AG04450 (cell line): ENCODE results near the gene RCAN2. TPM values are rescaled to one million over a fixed set of nuclear protein-coding genes. Genes with fewer than 3 reads are reported as not detected.

Experiments
- CTCF ChIA-PET: fragments of 300-600, 350-600 bp; formaldehyde crosslinking; extraction: SDS; loops from one replicate; lab custom pipeline; 2022; ENCODE audit warnings: antibody characterized with exemption, inconsistent platforms; lab: Charles Lee
- POLR2A ChIA-PET: fragments of 350-600 bp; formaldehyde crosslinking; extraction: SDS; loops from one replicate; lab custom pipeline; 2021; ENCODE audit warnings: antibody characterized with exemption, inconsistent platforms; lab: Yijun Ruan, JAX
- DNase-seq: peaks from one replicate; pipeline ENCODE4 v3.0.0-alpha.2; 2011; ENCODE audit warnings: low read depth, low spot score
- H3K27ac ChIP-seq: one replicate; pipeline ENCODE4 v1.5.1; 2012; ENCODE audit warnings: low read depth, low read length, control low read depth
- H3K27me3 ChIP-seq: one replicate; pipeline ENCODE4 v1.6.0; 2012; ENCODE audit warnings: low read length; ENCODE audit not compliant: control insufficient read depth, insufficient read depth
- H3K4me3 ChIP-seq: 2 replicates; pipeline ENCODE4 v1.5.1; 2011; ENCODE audit warnings: mild to moderate bottlenecking, low read depth, low read length, control low read depth
- H3K9me3 ChIP-seq: 2 replicates; pipeline ENCODE4 v1.5.1; 2012; ENCODE audit warnings: low read length; ENCODE audit not compliant: control insufficient read depth, insufficient read depth
- CTCF ChIP-seq: IDR thresholded peaks from 2 replicates; pipeline ENCODE4 v1.5.1; 2011; ENCODE audit warnings: low read depth, low read length, control low read depth, inconsistent platforms
- polyA plus RNA-seq: library from polyadenylated mRNA; depleted of rRNA; stranded (reverse); fragments of >200 nt; gene quantifications from 2 replicates; pipeline ENCODE4 v1.2.3, GENCODE V29; 2011

The RCAN2 gene
- polyA plus RNA-seq, 1 experiment, result 0.11 TPM

GRCh38 chr6:46254946-46255345 lies 236.3 kb downstream of the RCAN2 start:
- Histone ChIP-seq H3K4me3 (no peak overlapping the region), H3K27ac (no peak overlapping the region), H3K27me3 (no peaks in the 10 kb centered on the region), H3K9me3 (no peaks in the 10 kb centered on the region)
- no peak for DNase-seq
- CTCF ChIA-PET, result no interaction called here
- POLR2A ChIA-PET, result no interaction called here
- no peak for TF ChIP-seq CTCF

GRCh38 chr6:46254331-46254730 lies 236.9 kb downstream of the RCAN2 start:
- no peaks in the 10 kb centered on the region for H3K27me3 ChIP-seq
- H3K4me3 ChIP-seq, result no peak overlapping the region
- no peak for TF ChIP-seq CTCF
- no peaks in the 10 kb centered on the region for H3K9me3 ChIP-seq
- H3K27ac ChIP-seq, result no peak overlapping the region
- ChIA-PET POLR2A (no interaction called here), CTCF (no interaction called here)
- no peak for DNase-seq

GRCh38 chr6:46251583-46252339 lies 239.5 kb downstream of the RCAN2 start:
- Histone ChIP-seq H3K27ac (no peak overlapping the region), H3K9me3 (no peaks in the 10 kb centered on the region), H3K4me3 (no peak overlapping the region), H3K27me3 (no peaks in the 10 kb centered on the region)
- CTCF ChIA-PET, result no interaction called here
- no peak for TF ChIP-seq CTCF
- DNase-seq, result no peak
- POLR2A ChIA-PET, result no interaction called here

- Histone ChIP-seq H3K27ac (no peak overlapping the region), H3K4me3 (no peak overlapping the region), H3K9me3 (no peaks in the 10 kb centered on the region), H3K27me3 (no peaks in the 10 kb centered on the region)
- TF ChIP-seq CTCF, result no peak
- POLR2A ChIA-PET, result no interaction called here
- DNase-seq, result no peak
- CTCF ChIA-PET, result no interaction called here
Observed at GRCh38 chr6:46248143-46248542, 243.1 kb downstream of the RCAN2 start.

- CTCF ChIA-PET, result no interaction called here
Observed at GRCh38 chr6:46246727-46247126, 244.5 kb downstream of the RCAN2 start.

More at GRCh38 chr6:46246727-46247126, 244.5 kb downstream of the RCAN2 start:
- H3K27me3 ChIP-seq, result no peaks in the 10 kb centered on the region
- H3K27ac ChIP-seq, result no peak overlapping the region
- no peaks in the 10 kb centered on the region for H3K9me3 ChIP-seq
- TF ChIP-seq CTCF, result no peak
- no peak overlapping the region for H3K4me3 ChIP-seq
- POLR2A ChIA-PET, result no interaction called here
- DNase-seq, result no peak
